ENCODE data around the gene OR52E1.
"Not testable (repeated sequence)": the region's sequence is repeated elsewhere in the genome, so short reads cannot be mapped to it uniquely, and the experiment has no call there.

Gene OR52E1

GRCh38 chr11:5069272-5069671 lies at the start of gene OR52E1:
OR52E1 (plus strand) TSS chr11:5069572.
- DNase-seq: no peak

GRCh38 chr11:5021996-5022395 lies 47.4 kb upstream of the OR52E1 start:
- no peak for DNase-seq

GRCh38 chr11:5036669-5037068 lies 32.7 kb upstream of the OR52E1 start:
- DNase-seq: no peak

- DNase-seq: no peak
Observed at GRCh38 chr11:5037926-5038325, 31.4 kb upstream of the OR52E1 start.

- no peak for DNase-seq
Observed at GRCh38 chr11:5038341-5038740, 31.0 kb upstream of the OR52E1 start.

- no peak for DNase-seq
Observed at GRCh38 chr11:5040876-5041275, 28.5 kb upstream of the OR52E1 start.

- no peak for DNase-seq
Observed at GRCh38 chr11:5042091-5042490, 27.3 kb upstream of the OR52E1 start.

GRCh38 chr11:5043380-5043779 lies 26.0 kb upstream of the OR52E1 start:
- DNase-seq: no peak

GRCh38 chr11:5046226-5046625 lies 23.1 kb upstream of the OR52E1 start, which contains the start of gene OR52J3:
OR52J3 (plus strand) TSS chr11:5046526; CDS start chr11:5046526, 0 bp downstream.
- DNase-seq: no peak

GRCh38 chr11:5046754-5047330 lies 22.5 kb upstream of the OR52E1 start:
- DNase-seq: no peak

- DNase-seq: not testable (repeated sequence)
Observed at GRCh38 chr11:5058679-5059078, 10.7 kb upstream of the OR52E1 start.

GRCh38 chr11:5059391-5059790 lies 10.0 kb upstream of the OR52E1 start, which contains the start of gene OR52E2:
OR52E2 (minus strand) TSS chr11:5059627; CDS start chr11:5059627, 0 bp downstream.
- DNase-seq: no peak

- DNase-seq: no peak
Observed at GRCh38 chr11:5065027-5065426, 4.3 kb upstream of the OR52E1 start.

- DNase-seq: no peak
Observed at GRCh38 chr11:5071799-5072198, 2.4 kb downstream of the OR52E1 start.

GRCh38 chr11:5081405-5081804 lies 12.0 kb downstream of the OR52E1 start:
- DNase-seq: no peak

- DNase-seq: no peak
Observed at GRCh38 chr11:5083602-5084001, 14.2 kb downstream of the OR52E1 start.

- DNase-seq: no peak
Observed at GRCh38 chr11:5088556-5088955, 19.2 kb downstream of the OR52E1 start.

GRCh38 chr11:5090668-5091067 lies 21.3 kb downstream of the OR52E1 start:
- no peak for DNase-seq

GRCh38 chr11:5092821-5093585 lies 23.6 kb downstream of the OR52E1 start:
- no peak for DNase-seq

GRCh38 chr11:5096011-5096410 lies 26.6 kb downstream of the OR52E1 start:
- DNase-seq: no peak

GRCh38 chr11:5102246-5102645 lies 32.9 kb downstream of the OR52E1 start:
- DNase-seq: no peak

- DNase-seq: no peak
Observed at GRCh38 chr11:5103066-5103465, 33.7 kb downstream of the OR52E1 start.

GRCh38 chr11:5107285-5107684 lies 37.9 kb downstream of the OR52E1 start:
- DNase-seq: no peak

GRCh38 chr11:5115339-5115738 lies 46.0 kb downstream of the OR52E1 start:
- DNase-seq: no peak

GRCh38 chr11:5117588-5117987 lies 48.2 kb downstream of the OR52E1 start:
- no peak for DNase-seq
